Right hindlimb (tissue), 1 donor: ENCODE data around the gene RPL41.
"Not testable (repeated sequence)": the region's sequence is repeated elsewhere in the genome, so short reads cannot be mapped to it uniquely, and the experiment has no call there.

ENCODE experiments used
- DNase-seq: peaks from one replicate; pipeline ENCODE4 v3.0.0-alpha.2; 2018

The RPL41 gene

DNA sequence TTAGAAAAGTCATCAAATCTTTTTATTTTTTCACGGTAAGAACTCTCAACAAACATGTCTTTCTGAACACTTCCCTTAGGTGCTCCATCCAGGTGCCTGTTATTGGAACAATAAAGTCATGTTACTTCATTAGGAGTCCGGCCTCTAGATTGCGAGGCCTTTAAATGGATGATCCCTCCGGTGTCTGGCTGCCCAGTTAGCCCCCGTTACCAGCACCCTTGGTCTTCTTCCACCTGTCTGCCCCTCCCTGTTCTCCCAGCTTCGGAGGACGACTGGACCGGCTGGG, 12.7 kb upstream of the RPL41 start:
- DNase-seq: no peak

DNA sequence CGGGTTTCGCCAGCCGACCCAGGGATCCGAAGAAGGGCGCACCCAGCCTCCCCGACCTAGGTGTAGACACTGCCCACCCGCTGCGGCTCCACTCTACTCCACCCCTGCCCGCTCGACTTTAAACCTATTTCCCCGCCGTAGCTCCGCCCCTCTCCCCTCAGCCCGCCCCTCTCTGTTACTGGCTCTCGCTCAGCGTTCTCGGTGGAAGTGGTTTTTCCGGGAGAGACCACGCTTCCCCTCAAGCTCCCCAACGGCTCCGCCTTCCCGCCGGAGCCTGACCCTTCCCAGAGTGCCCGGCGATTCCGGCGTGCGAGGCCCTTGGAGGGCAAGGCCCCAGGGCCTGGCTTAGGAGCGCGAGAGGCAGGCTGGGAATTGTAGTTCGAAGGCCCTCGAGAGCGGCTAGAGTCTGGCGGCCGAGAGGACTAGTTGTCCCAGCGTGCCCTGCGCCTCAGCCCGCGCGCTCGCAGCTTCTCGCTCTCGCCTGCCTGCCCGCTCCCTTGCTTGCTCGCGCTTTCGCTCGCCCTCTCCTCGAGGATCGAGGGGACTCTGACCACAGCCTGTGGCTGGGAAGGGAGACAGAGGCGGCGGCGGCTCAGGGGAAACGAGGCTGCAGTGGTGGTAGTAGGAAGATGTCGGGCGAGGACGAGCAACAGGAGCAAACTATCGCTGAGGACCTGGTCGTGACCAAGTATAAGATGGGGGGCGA, 12.2 kb upstream of the RPL41 start, which contains the start of gene PA2G4:
Gene PA2G4, plus strand, starts transcription at position 451 of the 706 bp plus-strand sequence. Its CDS starts 179 bp downstream, at position 630.
- DNase-seq: peak; percentile 99

DNA sequence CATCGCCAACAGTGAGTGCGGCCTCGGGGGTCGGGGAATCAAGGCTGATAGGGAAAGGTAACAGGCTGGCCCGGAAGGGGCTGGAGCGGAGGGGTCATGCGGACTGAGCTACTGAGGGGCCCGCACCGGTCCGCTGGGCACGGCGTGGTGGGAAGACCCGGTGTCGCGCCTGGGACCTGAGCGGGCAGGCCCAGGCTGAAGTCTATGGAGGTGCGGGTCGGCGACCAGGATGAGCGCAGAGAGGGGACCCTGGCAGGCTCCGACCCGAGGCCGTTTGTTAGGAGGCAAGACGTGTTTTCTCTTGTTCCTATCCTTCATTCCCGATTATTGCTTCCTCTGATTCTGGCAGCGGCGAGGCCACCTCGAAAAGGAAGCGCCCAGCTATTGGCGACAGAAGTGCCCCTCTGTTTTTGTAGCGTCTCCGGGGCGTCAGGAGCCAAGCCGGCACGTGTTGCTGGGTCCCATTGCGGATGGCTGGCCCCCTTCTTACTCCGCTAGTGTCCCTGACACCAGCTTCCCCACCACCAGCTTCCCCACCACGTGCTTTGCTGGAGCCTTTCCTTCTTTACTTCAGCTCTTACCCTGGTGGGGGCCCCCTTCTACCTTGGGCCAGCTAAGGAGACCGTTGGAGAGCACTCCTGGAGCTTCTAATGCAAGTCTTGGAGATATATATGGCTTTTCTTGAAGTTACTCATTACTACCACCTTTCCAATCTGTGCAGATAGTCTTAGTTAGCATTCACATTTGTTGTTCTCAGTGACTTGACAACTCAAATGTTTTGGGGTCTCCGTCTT, 11.4 kb upstream of the RPL41 start:
- DNase-seq: peak; percentile 34

DNA sequence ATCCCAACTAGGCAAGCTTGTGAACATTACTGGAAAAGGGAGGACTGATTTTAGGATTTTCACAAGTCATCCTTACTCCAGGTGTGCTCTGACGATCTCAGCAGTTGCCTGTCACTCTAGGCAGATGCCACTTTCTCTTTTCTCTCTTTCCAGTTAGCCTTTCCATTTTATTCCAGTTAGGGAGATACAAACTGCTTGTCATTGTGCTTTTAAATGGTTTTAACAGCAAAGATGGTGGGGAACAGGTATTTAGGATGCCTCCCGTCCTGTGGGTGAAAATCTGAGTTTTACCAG, 10.9 kb upstream of the RPL41 start:
- DNase-seq: no peak

DNA sequence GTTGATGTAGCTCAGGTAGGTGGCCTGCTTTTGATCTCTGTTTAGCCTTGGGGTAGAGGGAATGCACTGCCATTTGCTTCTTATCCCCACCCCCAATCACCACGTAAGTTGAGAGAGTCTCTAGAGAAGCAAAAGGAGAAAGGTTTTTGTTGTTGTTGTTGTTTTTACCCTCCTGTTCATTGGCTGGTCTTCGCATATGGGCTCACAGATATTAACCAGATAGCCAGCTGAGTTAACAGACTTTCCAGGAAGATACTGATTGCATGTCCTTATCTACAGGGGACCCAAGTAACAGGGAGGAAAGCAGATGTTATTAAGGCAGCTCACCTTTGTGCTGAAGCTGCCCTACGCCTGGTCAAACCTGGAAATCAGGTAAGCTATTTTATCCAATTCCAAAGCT, 9.2 kb upstream of the RPL41 start:
- DNase-seq: no peak

DNA sequence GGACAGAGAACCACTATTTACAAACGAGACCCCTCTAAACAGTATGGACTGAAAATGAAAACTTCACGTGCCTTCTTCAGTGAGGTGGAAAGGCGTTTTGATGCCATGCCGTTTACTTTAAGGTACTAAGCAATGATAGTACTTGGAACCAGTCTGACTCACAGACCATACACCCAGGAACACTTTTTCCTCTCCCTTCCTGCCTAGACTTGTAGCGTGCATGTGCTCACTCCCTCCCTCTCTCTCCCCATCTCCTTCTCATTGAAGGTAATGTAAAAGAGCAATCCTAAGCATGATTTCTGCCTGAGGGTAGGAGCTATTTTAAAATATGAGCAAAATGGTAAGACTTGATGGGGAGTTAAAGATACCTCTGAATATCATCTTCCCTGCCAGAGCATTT, 5.9 kb upstream of the RPL41 start:
- DNase-seq: no peak

DNA sequence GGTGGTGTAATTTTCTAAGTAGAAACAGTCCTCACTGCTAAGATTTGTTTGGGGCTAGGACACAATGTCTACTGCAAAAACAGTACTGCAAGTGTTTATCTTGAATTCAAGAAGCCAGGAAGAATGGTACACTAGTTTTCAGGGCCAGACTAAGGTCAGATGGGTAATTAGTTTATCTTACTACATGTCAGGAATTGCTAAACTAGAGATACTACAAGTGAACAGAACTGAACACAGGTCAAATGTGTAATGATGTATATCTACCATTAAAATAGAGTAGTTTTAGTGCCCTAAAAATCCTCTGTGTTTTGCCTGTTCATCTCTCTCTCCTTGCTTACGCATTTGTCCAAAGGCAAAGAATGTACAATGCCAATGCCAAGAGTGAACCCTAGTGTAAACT, 2.3 kb upstream of the RPL41 start:
- no peak for DNase-seq

DNA sequence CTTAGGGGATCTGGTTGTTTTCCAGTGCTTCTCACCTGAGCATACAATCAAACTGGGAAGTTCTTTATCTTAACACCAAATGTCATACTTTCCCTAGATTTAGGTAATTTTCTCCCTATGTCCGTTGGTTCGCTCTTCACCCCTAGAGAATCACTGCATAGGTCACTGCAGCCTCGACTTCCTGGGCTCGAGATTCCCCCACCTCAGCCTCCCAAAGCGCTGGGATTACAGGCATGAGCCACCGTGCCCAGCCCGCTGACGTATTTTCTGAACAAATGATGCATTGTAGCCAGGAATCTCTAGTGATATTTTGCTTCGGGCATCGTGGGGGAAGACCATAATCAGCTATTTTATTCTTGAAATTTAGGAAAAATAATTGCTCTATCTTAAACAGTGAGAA, 1.1 kb upstream of the RPL41 start:
- DNase-seq: peak; percentile 41

DNA sequence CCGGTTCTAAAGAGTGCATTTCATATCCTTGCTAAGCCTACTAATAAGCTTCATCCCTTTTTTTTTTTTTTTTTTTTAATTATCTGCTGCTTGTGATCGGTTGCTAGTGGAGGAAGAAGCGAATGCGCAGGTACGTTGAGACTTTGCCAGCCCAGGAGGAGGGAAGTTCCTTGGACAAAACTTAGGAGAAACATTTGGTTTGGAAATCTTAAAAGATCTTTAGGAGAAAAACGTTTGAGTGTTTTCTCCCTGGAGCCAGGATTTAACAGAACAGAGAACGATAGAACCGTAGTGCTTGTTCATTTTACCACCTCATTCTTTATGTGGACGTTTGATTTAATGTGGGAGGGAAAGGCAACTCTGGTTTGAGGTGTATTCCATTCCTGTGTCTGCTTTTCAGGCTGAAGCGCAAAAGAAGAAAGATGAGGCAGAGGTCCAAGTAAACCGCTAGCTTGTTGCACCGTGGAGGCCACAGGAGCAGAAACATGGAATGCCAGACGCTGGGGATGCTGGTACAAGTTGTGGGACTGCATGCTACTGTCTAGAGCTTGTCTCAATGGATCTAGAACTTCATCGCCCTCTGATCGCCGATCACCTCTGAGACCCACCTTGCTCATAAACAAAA, 761 bp downstream of the RPL41 start:
- DNase-seq: not testable (repeated sequence)

DNA sequence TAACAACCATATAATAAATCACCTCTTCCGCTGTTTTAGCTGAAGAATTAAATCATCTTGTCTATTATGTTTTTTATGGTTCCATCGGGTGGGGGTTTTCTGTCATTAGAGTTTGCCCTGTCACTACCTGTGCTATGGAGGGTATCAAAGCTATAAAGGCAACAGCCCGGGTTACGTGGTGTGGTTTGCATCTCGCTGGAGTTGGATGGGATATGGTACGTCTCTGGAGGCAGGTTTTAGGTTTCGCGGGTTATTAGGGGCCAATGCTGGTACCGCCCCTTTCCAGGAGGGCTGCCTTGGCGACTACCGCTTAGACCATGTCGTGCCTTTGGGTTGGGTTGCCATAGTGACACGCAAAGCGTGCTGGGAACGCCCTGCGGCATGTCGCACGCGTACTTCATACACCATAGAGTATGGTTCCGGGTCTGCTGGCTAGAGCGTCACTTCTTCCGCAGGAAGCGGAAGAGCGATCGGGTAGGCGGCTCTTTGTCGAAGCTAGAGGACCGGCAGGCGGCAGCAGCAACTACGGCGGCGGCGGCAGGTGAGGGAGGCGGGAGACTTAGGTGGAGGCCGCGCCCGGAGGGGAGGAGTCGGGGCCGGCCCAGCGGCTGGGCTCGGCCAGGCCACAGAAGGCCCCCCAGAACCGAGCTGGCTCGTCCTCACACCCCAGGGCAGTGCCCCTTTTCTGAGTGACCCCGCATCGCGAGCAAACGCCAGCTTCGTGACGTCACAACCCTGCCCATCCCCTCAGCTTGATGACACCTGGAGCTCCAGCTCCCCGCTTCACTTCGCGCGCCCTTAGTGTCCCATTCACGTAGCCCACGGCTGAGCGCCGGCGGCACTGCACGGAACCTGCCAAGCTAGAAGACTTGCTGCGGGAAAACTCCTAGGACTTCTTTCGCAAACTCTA, 1.6 kb downstream of the RPL41 start, which contains the start of gene ZC3H10:
Gene ZC3H10, plus strand, starts transcription at position 489 of the 910 bp plus-strand sequence. CDS start 2,297 bp downstream, outside the sequence.
- peak; percentile 99 for DNase-seq

DNA sequence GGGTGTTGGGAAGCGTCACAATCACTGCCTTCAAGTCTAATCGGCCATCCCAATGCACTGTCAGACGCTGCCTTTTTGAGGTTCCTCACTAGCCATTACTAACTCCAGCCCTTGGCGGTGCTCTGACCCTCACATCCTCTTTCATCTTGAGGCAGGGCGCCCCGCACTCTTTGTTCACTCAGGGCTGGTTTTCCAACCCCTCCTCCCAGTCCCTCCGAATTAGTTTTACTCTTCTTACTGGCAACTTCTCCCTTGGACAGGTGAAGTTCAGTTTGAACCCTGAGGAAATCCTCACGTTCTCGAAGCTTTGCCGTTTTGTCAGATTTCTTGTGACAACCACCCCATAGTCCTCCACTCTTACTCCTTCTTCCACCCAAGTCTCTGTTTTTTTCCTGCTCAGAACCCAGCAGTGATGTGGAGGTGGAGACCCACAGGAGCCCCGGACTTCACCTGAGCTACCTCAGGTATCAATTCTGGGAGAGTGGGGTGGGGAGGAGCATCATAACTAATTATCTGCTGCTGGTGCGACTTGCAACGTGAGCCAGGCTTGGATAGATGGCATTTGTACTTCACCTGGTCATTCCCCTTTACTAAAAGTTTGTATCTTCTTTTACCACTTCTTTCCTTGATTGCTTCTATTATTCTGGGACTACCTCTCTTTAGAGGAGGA, 2.4 kb downstream of the RPL41 start:
- no peak for DNase-seq

DNA sequence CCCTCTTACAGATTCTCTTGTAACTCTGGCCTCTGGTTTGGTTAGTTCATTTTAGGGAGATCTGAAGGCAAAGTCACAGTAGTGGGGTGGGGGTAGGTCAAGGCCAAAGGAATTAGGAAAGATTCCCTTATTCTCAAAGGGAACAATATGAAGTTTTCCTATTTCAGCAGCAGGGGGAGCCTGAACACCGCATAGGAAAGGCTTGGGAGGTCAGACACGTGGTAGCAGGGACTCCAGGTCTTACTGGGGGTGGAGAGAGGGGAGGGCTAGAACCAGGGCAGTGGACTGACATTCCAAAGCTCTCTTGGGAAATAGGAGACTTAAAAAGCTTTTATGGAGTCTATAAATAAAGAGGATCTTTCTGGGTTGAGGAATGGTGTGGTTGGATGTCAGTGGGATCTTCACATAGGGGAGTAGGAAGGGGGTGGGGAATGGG, 2.9 kb downstream of the RPL41 start:
- DNase-seq: peak; percentile 84

DNA sequence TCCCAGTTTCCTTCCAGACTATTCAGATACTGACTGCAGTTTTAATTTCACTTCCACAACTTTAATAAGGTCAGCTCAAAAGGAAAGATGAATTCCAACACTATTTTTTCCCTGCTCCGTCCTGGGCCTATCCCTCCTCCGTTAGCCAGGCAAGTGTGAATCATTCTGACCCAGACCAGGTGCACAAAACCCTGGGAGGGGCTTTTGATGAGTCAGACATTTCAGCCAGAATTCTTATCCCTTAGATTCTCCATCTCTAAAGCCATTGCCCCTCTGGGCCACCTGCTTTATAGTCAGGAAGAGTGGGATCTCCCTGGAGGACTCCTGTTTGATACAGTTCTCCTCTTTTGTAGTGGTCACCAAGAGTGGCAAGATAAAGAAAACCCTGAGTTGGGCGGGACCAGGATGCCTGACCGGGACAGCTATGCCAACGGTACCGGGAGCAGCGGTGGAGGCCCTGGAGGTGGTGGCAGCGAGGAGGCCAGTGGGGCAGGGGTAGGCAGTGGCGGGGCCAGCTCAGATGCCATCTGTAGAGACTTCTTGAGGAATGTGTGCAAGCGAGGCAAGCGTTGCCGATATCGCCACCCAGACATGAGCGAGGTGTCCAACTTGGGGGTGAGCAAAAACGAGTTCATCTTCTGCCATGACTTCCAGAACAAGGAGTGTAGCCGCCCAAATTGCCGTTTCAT, 3.9 kb downstream of the RPL41 start:
- no peak for DNase-seq

DNA sequence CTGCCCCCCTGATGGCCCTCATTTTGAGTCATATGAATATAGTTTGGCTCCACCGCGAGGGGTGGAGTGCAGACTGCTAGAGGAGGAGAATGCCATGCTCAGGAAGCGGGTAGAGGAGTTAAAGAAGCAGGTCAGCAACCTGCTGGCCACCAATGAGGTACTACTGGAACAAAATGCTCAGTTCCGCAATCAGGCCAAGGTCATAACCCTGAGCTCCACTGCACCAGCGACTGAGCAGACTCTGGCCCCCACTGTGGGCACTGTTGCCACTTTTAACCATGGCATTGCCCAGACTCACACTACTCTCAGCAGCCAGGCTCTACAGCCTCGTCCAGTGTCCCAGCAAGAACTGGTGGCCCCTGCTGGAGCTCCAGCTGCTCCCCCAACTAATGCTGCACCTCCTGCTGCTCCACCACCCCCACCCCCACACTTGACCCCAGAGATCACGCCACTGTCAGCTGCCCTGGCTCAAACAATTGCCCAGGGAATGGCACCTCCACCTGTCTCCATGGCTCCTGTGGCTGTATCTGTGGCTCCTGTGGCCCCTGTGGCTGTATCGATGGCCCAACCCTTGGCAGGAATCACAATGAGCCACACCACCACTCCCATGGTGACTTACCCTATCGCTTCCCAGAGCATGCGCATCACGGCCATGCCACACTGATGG, 4.9 kb downstream of the RPL41 start:
- no peak for DNase-seq

DNA sequence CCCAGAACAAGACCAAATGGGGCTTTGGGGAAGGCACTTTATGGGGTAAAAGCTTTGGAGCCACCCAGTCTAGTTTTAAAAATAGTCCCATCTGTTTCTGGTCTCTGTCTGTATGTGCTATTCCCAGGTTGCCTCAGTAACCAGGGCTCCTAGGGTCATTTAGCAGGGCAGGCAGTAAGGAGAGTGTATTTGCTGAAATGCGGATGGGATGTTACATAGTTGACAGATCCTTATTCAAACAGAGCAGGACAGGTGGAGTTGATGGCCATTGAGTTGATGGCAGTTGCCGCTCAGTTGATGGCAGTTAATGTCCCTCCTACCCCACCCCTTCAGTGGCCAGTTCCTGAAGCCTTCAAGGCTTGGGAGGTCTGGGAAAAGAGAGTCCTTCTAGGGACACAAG, 6.2 kb downstream of the RPL41 start:
- no peak for DNase-seq

DNA sequence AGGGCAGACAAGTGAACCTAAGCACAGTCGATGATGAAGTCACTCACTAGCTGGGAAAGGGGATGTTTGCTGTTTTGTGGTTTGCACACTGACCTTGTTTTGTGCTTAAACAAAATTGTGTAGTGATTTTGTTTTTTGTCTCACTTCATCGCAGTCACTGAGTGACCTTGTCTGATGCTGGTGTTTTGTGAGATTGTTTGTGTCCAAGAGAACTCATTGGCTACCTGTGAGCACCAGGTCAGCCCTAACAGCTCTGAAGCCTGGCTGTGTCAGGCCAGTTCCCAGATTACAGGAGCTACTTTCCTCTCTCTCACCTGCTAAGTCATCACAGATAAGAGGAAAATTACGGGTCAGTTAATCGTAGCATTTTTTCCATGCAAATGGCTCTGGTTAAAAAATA, 7.7 kb downstream of the RPL41 start:
- DNase-seq: no peak

DNA sequence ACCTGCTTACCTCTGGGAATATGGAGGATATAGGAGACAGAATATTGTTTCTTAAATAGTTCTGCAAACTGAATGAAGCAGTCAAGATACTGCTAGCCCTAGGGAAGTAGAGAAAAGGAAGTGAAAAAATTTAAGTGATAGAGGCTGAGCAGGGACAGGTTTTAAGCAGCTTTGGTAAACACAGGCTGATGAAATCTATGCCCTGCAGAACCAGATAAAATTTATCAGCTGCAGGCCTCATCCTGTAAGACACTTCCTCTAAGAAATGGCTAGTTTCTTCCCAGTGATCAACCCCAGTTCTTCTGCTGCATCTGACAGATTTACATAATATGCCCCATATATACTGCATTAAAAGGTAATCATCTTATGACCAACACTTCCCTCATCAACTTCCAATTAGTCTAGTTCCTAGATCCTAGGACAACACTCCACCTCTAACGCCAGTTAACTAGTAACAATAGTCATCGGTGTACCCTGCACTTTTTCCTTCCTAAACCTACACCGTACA, 10.4 kb downstream of the RPL41 start:
- DNase-seq: no peak

DNA sequence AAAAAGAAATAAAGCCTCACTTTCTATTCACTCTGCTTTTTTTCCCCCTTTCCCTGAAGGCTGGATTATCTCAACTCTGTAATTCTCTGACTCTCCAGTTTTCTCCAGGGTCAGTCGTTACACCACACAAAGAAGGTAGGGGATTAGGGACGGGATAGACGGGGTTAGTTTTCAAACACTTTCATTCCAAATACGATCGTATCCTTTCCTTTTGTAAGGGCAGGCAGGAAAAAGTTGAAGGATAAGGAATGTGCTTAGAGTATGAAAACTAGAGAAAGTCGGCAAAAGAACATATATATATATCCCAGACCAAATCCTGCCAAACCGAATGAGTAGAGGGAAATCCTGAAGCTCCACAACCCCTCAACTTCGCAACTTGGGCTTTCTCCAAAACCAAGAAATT, 11.1 kb downstream of the RPL41 start:
- no peak for DNase-seq

DNA sequence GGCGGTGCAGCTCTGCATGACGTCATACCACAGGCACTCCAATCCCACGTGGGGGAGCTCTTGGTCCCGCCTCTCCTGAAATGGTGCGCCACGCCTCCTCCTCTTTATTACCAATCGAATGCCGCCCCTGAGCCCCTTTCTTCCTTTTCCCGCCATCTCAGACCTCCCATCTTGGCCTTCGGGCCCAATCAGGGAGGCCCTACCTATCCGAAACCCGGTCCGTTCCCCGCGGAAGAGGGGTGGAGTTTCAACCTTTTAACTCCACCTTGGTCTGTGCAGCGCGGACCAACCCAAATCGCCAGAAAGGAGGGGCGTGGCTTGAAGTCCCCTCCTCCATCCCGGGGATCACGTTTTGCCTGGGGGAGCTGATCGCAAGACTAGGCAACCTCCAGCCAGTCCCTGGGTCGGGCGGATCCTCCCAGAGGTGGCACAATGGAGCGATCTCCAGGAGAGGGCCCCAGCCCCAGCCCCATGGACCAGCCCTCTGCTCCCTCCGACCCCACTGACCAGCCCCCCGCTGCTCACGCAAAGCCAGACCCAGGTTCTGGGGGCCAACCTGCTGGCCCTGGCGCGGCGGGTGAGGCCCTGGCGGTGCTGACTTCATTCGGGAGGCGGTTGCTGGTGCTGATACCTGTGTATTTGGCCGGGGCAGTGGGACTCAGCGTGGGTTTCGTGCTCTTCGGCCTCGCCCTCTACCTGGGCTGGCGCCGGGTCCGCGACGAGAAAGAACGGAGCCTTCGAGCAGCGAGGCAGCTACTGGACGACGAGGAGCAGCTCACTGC, 11.6 kb downstream of the RPL41 start, which contains the start of gene ESYT1:
Gene ESYT1, plus strand, starts transcription at position 380 of the 782 bp plus-strand sequence. Its CDS starts 53 bp downstream, at position 433.
- peak; percentile 99 for DNase-seq

DNA sequence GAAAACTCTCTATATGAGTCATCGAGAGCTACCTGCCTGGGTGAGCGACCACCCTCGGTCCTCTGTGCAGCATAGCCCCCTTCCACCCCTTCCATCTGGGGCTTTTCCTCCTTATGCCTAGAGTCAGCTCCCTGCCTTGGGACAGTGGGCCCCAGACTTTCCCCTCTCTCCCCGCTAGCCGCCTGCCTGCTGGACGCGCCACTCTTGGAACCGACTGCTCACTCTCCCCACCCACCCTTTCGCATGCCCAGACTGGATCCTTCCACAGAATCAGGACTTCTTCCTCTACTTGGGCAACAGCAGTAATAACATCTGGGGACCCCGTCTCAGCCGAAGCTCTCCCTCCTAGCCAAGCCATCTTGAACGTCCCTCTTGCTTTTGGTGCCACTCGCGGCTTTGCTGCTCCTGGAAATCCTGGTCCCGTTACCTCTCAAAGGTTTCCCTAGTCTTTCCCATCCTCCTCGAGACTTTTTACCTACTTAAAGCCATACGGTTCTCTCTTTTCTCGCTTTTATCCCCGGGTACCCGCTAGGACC, 12.3 kb downstream of the RPL41 start:
- peak; percentile 56 for DNase-seq
